ENCODE data around the gene ALDH4A1. TPM values are rescaled to one million over a fixed set of nuclear protein-coding genes. Genes with fewer than 3 reads are reported as not detected.
"Not testable (repeated sequence)": the region's sequence is repeated elsewhere in the genome, so short reads cannot be mapped to it uniquely, and the experiment has no call there.

The ALDH4A1 gene
- total RNA-seq, 1 experiment from 2014 or later, result 18.4 TPM

DNA sequence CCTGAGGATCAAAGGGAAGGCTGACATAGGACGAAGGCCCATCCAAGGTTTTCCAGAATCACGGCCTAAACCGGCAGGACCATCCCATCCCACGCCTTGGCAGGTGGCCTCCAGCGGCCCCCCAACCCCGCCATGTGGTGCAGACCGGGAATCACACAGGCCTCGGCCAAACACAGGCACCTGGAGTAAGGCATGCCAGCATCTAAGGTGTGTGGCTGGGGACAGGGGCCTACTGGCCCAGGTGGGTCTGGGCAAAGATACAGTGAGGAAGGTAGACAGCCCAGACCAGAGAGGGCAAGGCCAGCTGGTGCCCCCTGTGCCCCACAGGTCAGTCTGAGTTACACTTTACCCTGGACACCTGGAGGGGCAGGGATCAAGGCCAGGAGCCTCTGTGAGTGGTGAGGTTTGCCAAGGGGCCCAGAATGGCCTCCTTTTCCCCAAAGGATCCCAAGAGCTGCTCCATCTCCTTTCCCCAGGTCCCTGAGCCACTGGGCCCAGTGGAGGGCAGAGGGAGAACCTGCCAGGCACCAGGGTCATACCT is 30.2 kb downstream of the ALDH4A1 start:
- Histone ChIP-seq H3K27me3 (replicated peaks; ENCODE audit: insufficient read depth, low read depth, low read length, poor library complexity) (no peaks in the 10 kb centered on the region), H3K36me3 (ENCODE audit: insufficient read depth, low read length, poor library complexity, severe bottlenecking) (no peaks in the 10 kb centered on the region), H3K27ac (ENCODE audit: low read depth, low read length, poor library complexity, severe bottlenecking) (no peak overlapping the region), H3K4me1 (ENCODE audit: insufficient read depth, low read length, poor library complexity, severe bottlenecking) (no peaks in the 10 kb centered on the region), H3K9me3 (ENCODE audit: low read depth, low read length, poor library complexity, severe bottlenecking) (no peaks in the 10 kb centered on the region), H3K4me3 (ENCODE audit: low read depth, low read length, poor library complexity, severe bottlenecking) (no peak overlapping the region)
- no peak for TF ChIP-seq EZH2 (IDR thresholded peaks at IDR 0.05; ENCODE audit: borderline replicate concordance, low read depth, low read length, poor library complexity, severe bottlenecking)
- TF ChIP-seq, protein P1, sequence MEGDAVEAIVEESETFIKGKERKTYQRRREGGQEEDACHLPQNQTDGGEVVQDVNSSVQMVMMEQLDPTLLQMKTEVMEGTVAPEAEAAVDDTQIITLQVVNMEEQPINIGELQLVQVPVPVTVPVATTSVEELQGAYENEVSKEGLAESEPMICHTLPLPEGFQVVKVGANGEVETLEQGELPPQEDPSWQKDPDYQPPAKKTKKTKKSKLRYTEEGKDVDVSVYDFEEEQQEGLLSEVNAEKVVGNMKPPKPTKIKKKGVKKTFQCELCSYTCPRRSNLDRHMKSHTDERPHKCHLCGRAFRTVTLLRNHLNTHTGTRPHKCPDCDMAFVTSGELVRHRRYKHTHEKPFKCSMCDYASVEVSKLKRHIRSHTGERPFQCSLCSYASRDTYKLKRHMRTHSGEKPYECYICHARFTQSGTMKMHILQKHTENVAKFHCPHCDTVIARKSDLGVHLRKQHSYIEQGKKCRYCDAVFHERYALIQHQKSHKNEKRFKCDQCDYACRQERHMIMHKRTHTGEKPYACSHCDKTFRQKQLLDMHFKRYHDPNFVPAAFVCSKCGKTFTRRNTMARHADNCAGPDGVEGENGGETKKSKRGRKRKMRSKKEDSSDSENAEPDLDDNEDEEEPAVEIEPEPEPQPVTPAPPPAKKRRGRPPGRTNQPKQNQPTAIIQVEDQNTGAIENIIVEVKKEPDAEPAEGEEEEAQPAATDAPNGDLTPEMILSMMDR (conservative IDR thresholded peaks at IDR 0.05; ENCODE audit: low read depth, low read length), result no peak
- POLR2A ChIA-PET (ENCODE audit: low non-redundant PET), result no interaction called here
- no peak for DNase-seq (ENCODE audit: low spot score)
- intact Hi-C loops (cut with micrococcal nuclease; ENCODE audit: unreplicated experiment), result no loop called here
- CTCF ChIA-PET, result no interaction called here
- no TSS peak for BruUV-seq (replicated peaks)

DNA sequence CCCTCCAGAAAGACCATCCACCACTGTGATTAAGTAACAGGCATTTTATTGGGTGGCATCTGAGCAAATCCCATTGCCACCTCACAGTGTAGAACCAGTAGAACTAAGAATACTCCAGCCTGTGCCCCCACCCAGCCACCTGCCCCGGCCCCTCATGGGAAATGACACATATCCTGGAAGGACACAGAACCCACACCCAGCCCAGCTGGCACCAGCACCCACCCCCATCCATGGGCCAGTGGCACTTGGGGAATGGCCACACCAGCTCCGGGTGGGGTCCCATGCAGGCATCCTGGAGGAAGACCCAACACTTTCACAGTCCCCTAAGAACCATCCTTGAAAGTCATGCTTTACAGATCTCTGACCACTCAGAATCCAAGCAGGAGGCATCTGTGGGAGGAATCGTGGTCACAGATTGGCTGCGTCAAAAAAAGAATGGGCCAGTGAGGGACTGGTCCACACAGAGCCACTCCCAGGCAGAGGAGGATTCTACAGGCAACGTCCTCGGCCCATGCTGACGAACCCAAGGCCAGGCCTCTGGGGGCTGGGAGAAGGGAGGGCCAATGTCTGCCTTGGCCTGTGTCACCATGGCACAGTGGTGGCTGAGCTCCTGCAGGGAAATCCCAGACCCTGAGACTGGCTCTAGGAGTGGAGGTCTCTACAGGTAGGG is 30.8 kb downstream of the ALDH4A1 start:
- Histone ChIP-seq H3K27me3 (replicated peaks; ENCODE audit: insufficient read depth, low read depth, low read length, poor library complexity) (no peaks in the 10 kb centered on the region), H3K36me3 (ENCODE audit: insufficient read depth, low read length, poor library complexity, severe bottlenecking) (no peaks in the 10 kb centered on the region), H3K27ac (ENCODE audit: low read depth, low read length, poor library complexity, severe bottlenecking) (no peak overlapping the region), H3K4me1 (ENCODE audit: insufficient read depth, low read length, poor library complexity, severe bottlenecking) (no peaks in the 10 kb centered on the region), H3K9me3 (ENCODE audit: low read depth, low read length, poor library complexity, severe bottlenecking) (no peaks in the 10 kb centered on the region), H3K4me3 (ENCODE audit: low read depth, low read length, poor library complexity, severe bottlenecking) (no peak overlapping the region)
- BruUV-seq (replicated peaks), result no TSS peak
- CTCF ChIA-PET, result no interaction called here
- TF ChIP-seq, protein P1 (conservative IDR thresholded peaks at IDR 0.05; ENCODE audit: low read depth, low read length), result no peak
- no peak for TF ChIP-seq EZH2 (IDR thresholded peaks at IDR 0.05; ENCODE audit: borderline replicate concordance, low read depth, low read length, poor library complexity, severe bottlenecking)
- DNase-seq (ENCODE audit: low spot score), result no peak
- POLR2A ChIA-PET (ENCODE audit: low non-redundant PET), result no interaction called here
- intact Hi-C loops (cut with micrococcal nuclease; ENCODE audit: unreplicated experiment), result no loop called here

DNA sequence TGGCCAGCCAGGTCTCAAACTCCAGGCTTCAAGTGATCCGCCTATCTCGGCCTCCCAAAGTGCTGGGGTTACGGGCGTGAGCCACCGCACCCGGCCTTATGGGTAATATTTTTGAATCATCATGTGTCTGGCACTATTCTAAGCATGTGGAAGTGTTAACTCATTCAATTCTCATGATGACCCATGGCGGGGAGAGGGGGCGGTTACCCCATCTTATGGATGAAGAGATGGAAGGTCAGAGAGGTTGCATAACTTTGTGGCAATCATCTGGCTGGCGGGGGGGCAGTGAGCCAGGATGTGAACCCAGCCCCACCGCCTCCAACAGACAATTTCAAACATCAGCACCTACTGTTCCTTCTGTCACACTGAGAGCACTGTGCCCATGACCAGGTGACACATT is 31.4 kb downstream of the ALDH4A1 start:
- H3K4me1 ChIP-seq (ENCODE audit: insufficient read depth, low read length, poor library complexity, severe bottlenecking), result no peaks in the 10 kb centered on the region
- CTCF ChIA-PET, result no interaction called here
- intact Hi-C loops (cut with micrococcal nuclease; ENCODE audit: unreplicated experiment), result no loop called here
- no peak for TF ChIP-seq EZH2 (IDR thresholded peaks at IDR 0.05; ENCODE audit: borderline replicate concordance, low read depth, low read length, poor library complexity, severe bottlenecking)
- TF ChIP-seq, protein P1 (conservative IDR thresholded peaks at IDR 0.05; ENCODE audit: low read depth, low read length), result no peak
- no peak for DNase-seq (ENCODE audit: low spot score)
- no peaks in the 10 kb centered on the region for H3K27me3 ChIP-seq (replicated peaks; ENCODE audit: insufficient read depth, low read depth, low read length, poor library complexity)
- no peaks in the 10 kb centered on the region for H3K9me3 ChIP-seq (ENCODE audit: low read depth, low read length, poor library complexity, severe bottlenecking)
- H3K4me3 ChIP-seq (ENCODE audit: low read depth, low read length, poor library complexity, severe bottlenecking), result no peak overlapping the region
- H3K36me3 ChIP-seq (ENCODE audit: insufficient read depth, low read length, poor library complexity, severe bottlenecking), result no peaks in the 10 kb centered on the region
- POLR2A ChIA-PET (ENCODE audit: low non-redundant PET), result no interaction called here
- BruUV-seq (replicated peaks), result no TSS peak
- H3K27ac ChIP-seq (ENCODE audit: low read depth, low read length, poor library complexity, severe bottlenecking), result no peak overlapping the region

DNA sequence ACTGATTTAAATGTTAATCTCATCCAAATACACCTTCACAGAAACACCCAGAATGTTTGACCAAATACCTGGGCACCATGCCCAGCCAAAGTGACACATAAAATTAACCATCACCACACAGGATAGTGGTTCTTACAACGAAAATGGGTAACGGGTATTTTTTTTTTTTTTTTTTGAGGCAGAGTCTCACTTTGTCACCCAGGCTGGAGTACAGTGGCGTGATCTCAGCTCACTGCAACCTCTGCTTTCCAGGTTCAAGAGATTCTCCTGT is 31.8 kb downstream of the ALDH4A1 start:
- H3K4me1 ChIP-seq (ENCODE audit: insufficient read depth, low read length, poor library complexity, severe bottlenecking); H3K27me3 ChIP-seq (replicated peaks; ENCODE audit: insufficient read depth, low read depth, low read length, poor library complexity); H3K9me3 ChIP-seq (ENCODE audit: low read depth, low read length, poor library complexity, severe bottlenecking); DNase-seq (ENCODE audit: low spot score); H3K4me3 ChIP-seq (ENCODE audit: low read depth, low read length, poor library complexity, severe bottlenecking); H3K36me3 ChIP-seq (ENCODE audit: insufficient read depth, low read length, poor library complexity, severe bottlenecking); H3K27ac ChIP-seq (ENCODE audit: low read depth, low read length, poor library complexity, severe bottlenecking); intact Hi-C loops (cut with micrococcal nuclease; ENCODE audit: unreplicated experiment); POLR2A ChIA-PET (ENCODE audit: low non-redundant PET); BruUV-seq (replicated peaks): not testable (repeated sequence)
- CTCF ChIA-PET, result interaction anchor here (0.6 kb wide), 1 partner anchor 155 kb away, joined by 3 read pairs; no protein-coding TSS in a partner anchor
